Measurements from ENCODE around the gene FMN1. TPM values are rescaled to one million over a fixed set of nuclear protein-coding genes. Genes with fewer than 3 reads are reported as not detected.

Gene FMN1
- total RNA-seq, 1 experiment from 2014 or later, result 1.2 TPM

- TF ChIP-seq CTCF (IDR thresholded peaks at IDR 0.05; ENCODE audit: unreplicated experiment), result no peak
- H3K4me3 Mint-ChIP-seq (ENCODE audit: unreplicated experiment), result no peak overlapping the region
- H3K27me3 Mint-ChIP-seq (ENCODE audit: insufficient read depth, unreplicated experiment), result no peaks in the 10 kb centered on the region
- no peaks in the 10 kb centered on the region for H3K36me3 Mint-ChIP-seq (ENCODE audit: insufficient read depth, unreplicated experiment)
- no peaks in the 10 kb centered on the region for H3K9me3 Mint-ChIP-seq (ENCODE audit: unreplicated experiment)
- intact Hi-C loops (cut with micrococcal nuclease), result no loop called here
- H3K4me1 Mint-ChIP-seq (ENCODE audit: insufficient read depth, unreplicated experiment), result peaks cover 9% of the 10 kb centered on the region
- ChIA-PET CTCF (interaction anchor here (0.7 to 1.3 kb wide), 2 partner anchors 9 to 140 kb away, joined by 4 to 5 read pairs; no protein-coding TSS in a partner anchor), POLR2A (no interaction called here)
- no peak overlapping the region for H3K27ac Mint-ChIP-seq (ENCODE audit: low read depth, unreplicated experiment)
- peak; percentile 25 for DNase-seq (ENCODE audit: unreplicated experiment)
- no TSS peak for BruUV-seq (replicated peaks)
These were observed 404.0 kb downstream of the FMN1 start for GRCh38 chr15:32790352-32790999.

- no peak overlapping the region for H3K4me3 Mint-ChIP-seq (ENCODE audit: unreplicated experiment)
- no peaks in the 10 kb centered on the region for H3K27me3 Mint-ChIP-seq (ENCODE audit: insufficient read depth, unreplicated experiment)
- no peak for TF ChIP-seq CTCF (IDR thresholded peaks at IDR 0.05; ENCODE audit: unreplicated experiment)
- BruUV-seq (replicated peaks), result no TSS peak
- CTCF ChIA-PET, result interaction anchor here (1.0 kb wide), 1 partner anchor 8 kb away, joined by 3 read pairs; no protein-coding TSS in a partner anchor
- H3K27ac Mint-ChIP-seq (ENCODE audit: low read depth, unreplicated experiment), result no peak overlapping the region
- DNase-seq (ENCODE audit: unreplicated experiment), result no peak
- intact Hi-C loops (cut with micrococcal nuclease), result no loop called here
- H3K36me3 Mint-ChIP-seq (ENCODE audit: insufficient read depth, unreplicated experiment), result no peaks in the 10 kb centered on the region
- no peaks in the 10 kb centered on the region for H3K4me1 Mint-ChIP-seq (ENCODE audit: insufficient read depth, unreplicated experiment)
- H3K9me3 Mint-ChIP-seq (ENCODE audit: unreplicated experiment), result no peaks in the 10 kb centered on the region
- POLR2A ChIA-PET, result no interaction called here
These were observed 406.6 kb downstream of the FMN1 start for GRCh38 chr15:32787949-32788348.

GRCh38 chr15:32786906-32787305 is 407.6 kb downstream of the FMN1 start:
- TF ChIP-seq CTCF (IDR thresholded peaks at IDR 0.05; ENCODE audit: unreplicated experiment), result no peak
- POLR2A ChIA-PET, result no interaction called here
- H3K27me3 Mint-ChIP-seq (ENCODE audit: insufficient read depth, unreplicated experiment), result no peaks in the 10 kb centered on the region
- intact Hi-C loops (cut with micrococcal nuclease), result no loop called here
- no peaks in the 10 kb centered on the region for H3K36me3 Mint-ChIP-seq (ENCODE audit: insufficient read depth, unreplicated experiment)
- no peaks in the 10 kb centered on the region for H3K4me1 Mint-ChIP-seq (ENCODE audit: insufficient read depth, unreplicated experiment)
- no TSS peak for BruUV-seq (replicated peaks)
- no peak overlapping the region for H3K4me3 Mint-ChIP-seq (ENCODE audit: unreplicated experiment)
- CTCF ChIA-PET, result no interaction called here
- no peak overlapping the region for H3K27ac Mint-ChIP-seq (ENCODE audit: low read depth, unreplicated experiment)
- no peak for DNase-seq (ENCODE audit: unreplicated experiment)
- no peaks in the 10 kb centered on the region for H3K9me3 Mint-ChIP-seq (ENCODE audit: unreplicated experiment)

GRCh38 chr15:32784581-32784980 is 409.9 kb downstream of the FMN1 start:
- Mint-ChIP-seq H3K36me3 (ENCODE audit: insufficient read depth, unreplicated experiment) (no peaks in the 10 kb centered on the region), H3K27me3 (ENCODE audit: insufficient read depth, unreplicated experiment) (no peaks in the 10 kb centered on the region), H3K9me3 (ENCODE audit: unreplicated experiment) (no peaks in the 10 kb centered on the region), H3K4me1 (ENCODE audit: insufficient read depth, unreplicated experiment) (no peaks in the 10 kb centered on the region), H3K27ac (ENCODE audit: low read depth, unreplicated experiment) (no peak overlapping the region), H3K4me3 (ENCODE audit: unreplicated experiment) (no peak overlapping the region)
- CTCF ChIA-PET, result interaction anchor here (0.6 kb wide), 1 partner anchor 61 kb away, joined by 3 read pairs; no protein-coding TSS in a partner anchor
- no peak for TF ChIP-seq CTCF (IDR thresholded peaks at IDR 0.05; ENCODE audit: unreplicated experiment)
- intact Hi-C loops (cut with micrococcal nuclease), result no loop called here
- no TSS peak for BruUV-seq (replicated peaks)
- DNase-seq (ENCODE audit: unreplicated experiment), result no peak
- POLR2A ChIA-PET, result interaction anchor here (0.7 to 0.9 kb wide), 3 partner anchors 9 to 46 kb away, joined by 3 read pairs; no protein-coding TSS in a partner anchor

Measured in MCF 10A (cell line).